A549 (cell line): ENCODE results near the gene TBXA2R. TPM values are rescaled to one million over a fixed set of nuclear protein-coding genes. Genes with fewer than 3 reads are reported as not detected.

Source experiments
- ATAC-seq, 2 experiments: fragments of 200-7000 bp in 1 of 2; fragments of >200 bp in 1 of 2; cut with Nextera tagmentation in 1 of 2; cut with Tn5 transposase in 1 of 2; 3 replicates each; pipeline versions ENCODE4 v1.8.0 to v1.9.1; 2018 to 2020; ENCODE audit warnings: mild to moderate bottlenecking in 1 of 2, moderate library complexity in 1 of 2
- CTCF ChIA-PET: fragments of 300-600 bp; sonication (Branson Sonifier 250); formaldehyde crosslinking; extraction: SDS; loops from one replicate; lab custom pipeline; 2021; ENCODE audit warnings: antibody characterized with exemption, inconsistent platforms; lab: Yijun Ruan, JAX
- POLR2A ChIA-PET: fragments of 350-600 bp; formaldehyde crosslinking; extraction: SDS; loops from one replicate; lab custom pipeline; 2021; ENCODE audit warnings: antibody characterized with exemption, inconsistent platforms; lab: Yijun Ruan, JAX
- DNase-seq, 2 experiments: peaks; one replicate each; pipeline versions ENCODE4 v3.0.0 to v3.0.0-alpha.2; 2011 to 2016; ENCODE audit warnings: low read depth in 1 of 2, low spot score in 1 of 2
- FAIRE-seq: peaks from 2 replicates; lab custom pipeline; 2011; peaks lifted over from hg19 to GRCh38; lab: Jason Lieb, UNC
- H3K27ac ChIP-seq, 2 experiments: fragments of >200 bp; sonication (Bioruptor Twin); formaldehyde crosslinking; 3 replicates each; pipeline ENCODE4 v1.5.1; 2016 to 2017
- H3K4me1 ChIP-seq: fragments of >200 bp; sonication (Bioruptor Twin); formaldehyde crosslinking; 3 replicates; pipeline ENCODE4 v1.6.1; 2016
- H3K4me2 ChIP-seq: fragments of >200 bp; sonication (Bioruptor Twin); formaldehyde crosslinking; 3 replicates; pipeline ENCODE4 v1.6.1; 2016
- H3K4me3 ChIP-seq: fragments of >200 bp; sonication (Bioruptor Twin); formaldehyde crosslinking; 3 replicates; pipeline ENCODE4 v1.5.1; 2016
- H3K9me3 ChIP-seq: fragments of >200 bp; sonication (Bioruptor Twin); formaldehyde crosslinking; 3 replicates; pipeline ENCODE4 v1.6.1; 2016
- CBX2 ChIP-seq: fragments of 200-600 bp; sonication (generic); IDR thresholded peaks from 2 replicates; pipeline ENCODE4 v1.6.1; 2016; ENCODE audit warnings: low read depth, mild to moderate bottlenecking, borderline replicate concordance
- CEBPB ChIP-seq, 2 experiments: fragments of >200 bp in 1 of 2; sonication (Bioruptor Twin) in 1 of 2; formaldehyde crosslinking in 1 of 2; IDR thresholded peaks; 2 replicates each; pipeline ENCODE4 v1.6.1; 2012 to 2016
- CHD2 ChIP-seq: fragments of 150-350 bp; IDR thresholded peaks from 2 replicates; pipeline ENCODE4 v1.6.1; 2014; ENCODE audit warnings: low read length; ENCODE audit not compliant: partially characterized antibody
- ESRRA ChIP-seq: fragments of 150-350 bp; IDR thresholded peaks from 2 replicates; pipeline ENCODE4 v1.6.1; 2014; ENCODE audit warnings: mild to moderate bottlenecking, low read length, borderline replicate concordance
- GATA3 ChIP-seq: IDR thresholded peaks from 2 replicates; pipeline ENCODE4 v1.6.1; 2012; ENCODE audit warnings: borderline replicate concordance
- HDAC2 ChIP-seq: fragments of 200-600 bp; sonication (generic); IDR thresholded peaks from 2 replicates; pipeline ENCODE4 v1.6.1; 2016
- HES2 ChIP-seq: fragments of >200 bp; sonication (Bioruptor Twin); formaldehyde crosslinking; IDR thresholded peaks from 2 replicates; pipeline ENCODE4 v1.6.1; 2016
- JUN ChIP-seq, 2 experiments: fragments of >200 bp; sonication (Bioruptor Twin); formaldehyde crosslinking; IDR thresholded peaks; 2 replicates in 1 of 2; 3 replicates in 1 of 2; pipeline ENCODE4 v1.6.1; 2016 to 2017
- JUNB ChIP-seq: fragments of >200 bp; sonication (Bioruptor Twin); formaldehyde crosslinking; IDR thresholded peaks from 2 replicates; pipeline ENCODE4 v1.6.1; 2016
- KDM1A ChIP-seq: fragments of 200-600 bp; sonication (generic); IDR thresholded peaks from 2 replicates; pipeline ENCODE4 v1.6.1; 2016; ENCODE audit warnings: low read depth, mild to moderate bottlenecking
- MAFK ChIP-seq: fragments of 450-650 bp; IDR thresholded peaks from 2 replicates; pipeline ENCODE4 v1.6.1; 2014; ENCODE audit not compliant: partially characterized antibody
- MAX ChIP-seq: IDR thresholded peaks from 2 replicates; pipeline ENCODE4 v1.6.1; 2012
- MYC ChIP-seq: IDR thresholded peaks from 2 replicates; pipeline ENCODE4 v1.6.1; 2012; ENCODE audit warnings: mild to moderate bottlenecking, inconsistent platforms, low read length, improper control_type of control experiment, borderline replicate concordance
- NFE2L2 ChIP-seq: fragments of 150-350 bp; conservative IDR thresholded peaks from 2 replicates; pipeline ENCODE4 v1.6.1; 2014; ENCODE audit warnings: low read length
- NPAS2 ChIP-seq: fragments of 250-450 bp; sonication (Bioruptor Pico); IDR thresholded peaks from 2 replicates; pipeline ENCODE4 v1.8.0; 2022; ENCODE audit warnings: mild to moderate bottlenecking, moderate library complexity, borderline replicate concordance
- PBX3 ChIP-seq: IDR thresholded peaks from 2 replicates; pipeline ENCODE4 v1.6.1; 2012
- PHF8 ChIP-seq: fragments of 200-600 bp; sonication (generic); IDR thresholded peaks from 2 replicates; pipeline ENCODE4 v1.6.1; 2016; ENCODE audit warnings: low read depth, mild to moderate bottlenecking, antibody characterized with exemption, moderate library complexity, borderline replicate concordance
- POLR2A ChIP-seq: IDR thresholded peaks from 2 replicates; pipeline ENCODE4 v1.6.1; 2012; ENCODE audit warnings: mild to moderate bottlenecking, low read length
- POLR2AphosphoS2 ChIP-seq: conservative IDR thresholded peaks from 2 replicates; pipeline ENCODE4 v1.6.1; 2012; ENCODE audit warnings: low read length, improper control_type of control experiment, inconsistent platforms
- RAD21 ChIP-seq, 2 experiments: fragments of >200 bp in 1 of 2; sonication (Bioruptor Twin) in 1 of 2; formaldehyde crosslinking in 1 of 2; IDR thresholded peaks in 1 of 2; conservative IDR thresholded peaks in 1 of 2; 2 replicates in 1 of 2; 3 replicates in 1 of 2; pipeline ENCODE4 v1.6.1; 2012 to 2018; ENCODE audit warnings: inconsistent platforms in 1 of 2
- SREBF2 ChIP-seq: fragments of 450-650 bp; IDR thresholded peaks from 2 replicates; pipeline ENCODE4 v1.6.1; 2014; ENCODE audit warnings: mild to moderate bottlenecking, moderate library complexity
- TFCP2L1 ChIP-seq: fragments of 250-450 bp; sonication (Bioruptor Pico); IDR thresholded peaks from 2 replicates; pipeline ENCODE4 v1.5.0; 2021; ENCODE audit warnings: mild to moderate bottlenecking
- TP53 ChIP-seq: fragments of 250-450 bp; sonication (Bioruptor Pico); IDR thresholded peaks from 2 replicates; pipeline ENCODE4 v1.5.0; 2021; ENCODE audit warnings: mild to moderate bottlenecking, moderate library complexity
- ZC3H11A ChIP-seq: fragments of 450-650 bp; IDR thresholded peaks from 2 replicates; pipeline ENCODE4 v1.6.1; 2014; ENCODE audit warnings: antibody characterized with exemption, mild to moderate bottlenecking
- WGBS: methylation state at CpG from one replicate; pipeline ENCODE4 v1.1.6; 2017; ENCODE audit errors: missing lambda C conversion rate; 5-methylcytosine and 5-hydroxymethylcytosine counted together
- polyA plus RNA-seq, 4 experiments: library from polyadenylated mRNA; depleted of rRNA in 3 of 4; stranded (reverse); fragments of >200 nt; fragmentation: RNase III in 1 of 4; extraction: RNeasy Plus Mini Kit Qiagen cat#74134 plus additional on column Dnase treatment in 1 of 4; gene quantifications; 2 replicates in 3 of 4; 3 replicates in 1 of 4; pipeline ENCODE4 v1.2.3, GENCODE V29; 2011 to 2017

Gene TBXA2R
- polyA plus RNA-seq, 2 of the 4 experiments (the other 2 are of a cell fraction): 0.13 to 0.49 TPM

- Histone ChIP-seq H3K4me1 (no peaks in the 10 kb centered on the region), H3K4me3 (no peak overlapping the region), H3K4me2 (no peak overlapping the region), H3K27ac (no peak overlapping the region), H3K9me3 (peaks cover 8% of the 10 kb centered on the region; the same call in 2 of the 3 replicates)
- ATAC-seq (peak; percentile 32 to 34; a peak in 2 of 6 replicates), DNase-seq (no peak), FAIRE-seq (no peak)
- POLR2A ChIA-PET: no interaction called here
- CTCF ChIA-PET: interaction anchor here (1.3 to 1.8 kb wide), 3 partner anchors 9 to 73 kb away, joined by 3 to 6 read pairs (median 4); no protein-coding TSS in a partner anchor
- 18% methylated on average over 2 of the region's 11 CpGs for WGBS
- TF ChIP-seq SREBF2 (no peak), NFE2L2 (no peak), KDM1A (no peak), MYC (no peak), PHF8 (no peak)
These were observed 13.5 kb downstream of the TBXA2R start for GRCh38 chr19:3593156-3593555.

- no peak overlapping the region for H3K4me3 ChIP-seq
- 0% methylated on average over 1 of the region's 9 CpGs for WGBS
- ChIA-PET POLR2A (no interaction called here), CTCF (interaction anchor here (0.5 to 1.6 kb wide), 5 partner anchors 8 to 381 kb away, joined by 3 to 6 read pairs (median 4); no protein-coding TSS in a partner anchor)
- DNase-seq: no peak
- ATAC-seq: no peak
- peaks cover 8% of the 10 kb centered on the region; the same call in 2 of the 3 replicates for H3K9me3 ChIP-seq
- no peak overlapping the region for H3K27ac ChIP-seq
- H3K4me1 ChIP-seq: no peaks in the 10 kb centered on the region
- H3K4me2 ChIP-seq: no peak overlapping the region
- TF ChIP-seq PBX3 (no peak), TP53 (no peak), POLR2AphosphoS2 (no peak), NPAS2 (CRISPR knock-in tag) (no peak), JUNB (no peak), POLR2A (no peak), ESRRA (no peak), GATA3 (no peak), PHF8 (no peak), TFCP2L1 (CRISPR knock-in tag) (no peak), MAX (no peak), SREBF2 (no peak), RAD21 (conservative IDR thresholded peaks at IDR 0.05 in 1 of 2, IDR thresholded peaks at IDR 0.05 in 1 of 2) (no peak), HDAC2 (no peak), ZC3H11A (no peak), CEBPB (IDR thresholded peaks at IDR 0.05) (no peak)
- FAIRE-seq: no peak
These were observed 14.6 kb downstream of the TBXA2R start for GRCh38 chr19:3591876-3592613.

GRCh38 chr19:3590991-3591659, 15.6 kb downstream of the TBXA2R start:
- H3K9me3 ChIP-seq: peaks cover 8% of the 10 kb centered on the region; the same call in 2 of the 3 replicates
- FAIRE-seq (no peak), ATAC-seq (no peak), DNase-seq (no peak)
- POLR2A ChIA-PET: no interaction called here
- CTCF ChIA-PET: interaction anchor here (0.5 to 1.8 kb wide), 8 partner anchors 9 to 380 kb away, joined by 3 to 4 read pairs (median 4); no protein-coding TSS in a partner anchor
- H3K4me2 ChIP-seq: no peak overlapping the region
- H3K4me3 ChIP-seq: no peak overlapping the region
- no peak overlapping the region for H3K27ac ChIP-seq
- H3K4me1 ChIP-seq: peaks cover 7% of the 10 kb centered on the region; the same call in 1 of the 3 replicates
- no peak for TF ChIP-seq HES2
- TF ChIP-seq MAFK: no peak
- no peak for TF ChIP-seq KDM1A
- TF ChIP-seq POLR2AphosphoS2: no peak
- TF ChIP-seq MYC: no peak
- TF ChIP-seq CHD2: no peak
- no peak for TF ChIP-seq SREBF2
- no peak for TF ChIP-seq CBX2
- TF ChIP-seq JUN (IDR thresholded peaks at IDR 0.05): no peak
- TF ChIP-seq, all 56 proteins: peak for 0
- 28% methylated on average over 4 of the region's 8 CpGs for WGBS
